Adrenal gland (tissue), 5 donors: ENCODE data around the gene CD8A.

Source experiments
- CTCF ChIP-seq, 6 experiments: fragments of 450-650 bp in 4 of 6; fragments of 200-600 bp in 2 of 6; sonication (generic) in 1 of 6; IDR thresholded peaks; 1 replicate in 5 of 6; 2 replicates in 1 of 6; pipeline versions ENCODE4 v1.5.1 to v1.8.0; 2016 to 2021; ENCODE audit warnings: antibody characterized with exemption in 6 of 6, mild to moderate bottlenecking in 2 of 6, moderate library complexity in 1 of 6
- POLR2A ChIP-seq, 2 donors: fragments of 450-650 bp; IDR thresholded peaks; one replicate each; pipeline ENCODE4 v1.6.1; 2017; ENCODE audit warnings: antibody characterized with exemption in 2 of 2, mild to moderate bottlenecking in 2 of 2, moderate library complexity in 1 of 2
- donor health status: DM: no; HTN: no; CAD: no.

GRCh38 chr2:86793752-86794151 is 3.0 kb upstream of the CD8A start:
- no peak for TF ChIP-seq CTCF (IDR thresholded peaks at IDR 0.05)
- TF ChIP-seq POLR2A (IDR thresholded peaks at IDR 0.05), result no peak
